ENCODE data around the gene CYB5R2. TPM values are rescaled to one million over a fixed set of nuclear protein-coding genes. Genes with fewer than 3 reads are reported as not detected.
A peak's percentile ranks its signal among the peaks of the same experiment; 100 is the strongest.
"Not testable (repeated sequence)": the region's sequence is repeated elsewhere in the genome, so short reads cannot be mapped to it uniquely, and the experiment has no call there.

The CYB5R2 gene
- polyA plus RNA-seq, 1 donor from 2014 or later: 9.3 TPM

DNA sequence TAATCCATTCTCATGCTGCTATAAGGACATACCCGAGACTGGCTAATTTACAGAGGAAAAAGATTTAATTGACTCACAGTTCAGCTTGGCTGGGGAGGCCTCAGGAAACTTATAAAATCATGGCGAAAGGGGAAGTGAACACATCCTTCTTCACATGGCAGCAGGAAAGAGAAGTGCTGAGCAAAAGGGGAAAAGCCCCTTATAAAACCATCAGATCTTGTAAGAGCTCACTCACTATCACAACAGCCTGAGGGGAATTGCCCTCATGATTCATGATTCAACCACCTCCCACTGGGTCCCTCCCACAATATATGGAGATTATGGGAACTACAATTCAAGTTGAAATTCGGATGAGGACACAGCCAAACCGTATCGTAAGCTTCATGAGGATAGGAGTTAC is 3.8 kb upstream of the CYB5R2 start:
- Mint-ChIP-seq H3K27ac (no peak overlapping the region), H3K4me1 (peaks cover 11 to 14% (median 12%) of the 10 kb centered on the region in 3 donors), H3K36me3 (no peaks in the 10 kb centered on the region), H3K4me3 (no peak overlapping the region), H3K27me3 (peaks cover 25% of the 10 kb centered on the region), H3K9me3 (peaks cover 0 to 7% (median 0%) of the 10 kb centered on the region in 3 donors)

DNA sequence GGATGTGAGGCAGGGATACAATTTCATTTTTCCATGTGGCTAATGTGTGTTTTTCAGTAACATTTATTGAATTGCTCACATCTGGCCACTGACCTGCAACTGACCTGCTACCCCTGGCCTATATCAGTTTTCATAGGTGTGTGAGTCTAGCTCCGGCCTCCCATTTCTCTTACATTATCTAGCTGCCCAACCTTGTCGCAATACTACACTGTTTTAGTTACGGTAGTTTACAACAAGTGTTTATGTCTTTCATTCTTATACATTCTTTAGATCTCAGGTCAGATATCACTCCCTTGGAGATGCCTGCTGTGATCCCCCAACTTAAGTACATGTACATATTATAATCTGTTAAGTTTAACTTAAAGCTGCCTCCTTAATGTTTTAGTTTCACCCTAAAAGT is 2.3 kb upstream of the CYB5R2 start:
- H3K9me3 Mint-ChIP-seq: peaks cover 0 to 7% (median 0%) of the 10 kb centered on the region in 3 donors
- peak overlapping the region in 1 of 4 donors; percentile 46 for H3K4me3 Mint-ChIP-seq
- H3K27ac Mint-ChIP-seq: peak overlapping the region in 1 of 3 donors; percentile 28
- no peaks in the 10 kb centered on the region for H3K36me3 Mint-ChIP-seq
- H3K27me3 Mint-ChIP-seq: peaks cover 23% of the 10 kb centered on the region
- peaks cover 12 to 15% (median 14%) of the 10 kb centered on the region in 3 donors for H3K4me1 Mint-ChIP-seq

- H3K4me3 Mint-ChIP-seq: peak overlapping the region; percentile 81 to 95 (median 87)
- H3K36me3 Mint-ChIP-seq: peaks cover 2% of the 10 kb centered on the region
- peaks cover 23% of the 10 kb centered on the region for H3K27me3 Mint-ChIP-seq
- H3K4me1 Mint-ChIP-seq: peaks cover 12 to 15% (median 14%) of the 10 kb centered on the region in 3 donors
- H3K27ac Mint-ChIP-seq: peak overlapping the region in 2 of 3 donors; percentile 87 to 88
- H3K9me3 Mint-ChIP-seq: peaks cover 0 to 7% (median 0%) of the 10 kb centered on the region in 3 donors
Observed at GRCh38 chr11:7673724-7674434, 579 bp upstream of the CYB5R2 start.

DNA sequence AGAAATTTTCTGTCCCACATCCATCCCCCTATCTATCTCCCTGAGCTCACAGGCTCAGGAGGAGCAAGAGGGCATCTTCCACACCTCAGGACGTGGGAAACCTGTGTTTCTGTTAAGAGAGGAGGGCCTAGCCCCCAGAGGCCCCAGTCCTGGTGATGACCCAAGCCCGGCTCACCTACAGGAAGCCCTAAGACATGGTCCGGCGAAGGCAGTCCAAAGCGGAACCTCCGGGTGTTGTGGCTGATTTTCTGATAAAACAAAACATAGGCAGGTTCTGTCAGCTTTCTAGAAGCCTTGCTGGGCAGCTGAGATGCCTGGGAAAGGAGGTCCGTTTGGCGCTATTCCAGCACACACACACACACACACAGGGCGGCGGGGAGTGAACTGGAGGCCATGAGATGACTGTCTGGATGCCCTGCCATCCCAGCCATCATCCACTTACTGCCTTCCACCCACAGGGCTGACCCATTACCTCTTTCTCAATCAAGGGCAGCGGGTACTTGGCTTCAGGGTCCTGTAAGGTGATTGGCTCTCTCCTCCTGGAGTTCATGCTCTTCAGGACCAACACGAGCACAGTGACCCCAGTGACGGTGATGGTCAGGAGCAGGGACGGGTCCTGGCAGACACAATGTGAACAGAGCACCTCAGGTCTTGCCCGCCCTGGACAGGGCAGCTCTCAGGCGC is 882 bp downstream of the CYB5R2 start:
- Mint-ChIP-seq H3K27ac (peak overlapping the region; percentile 15 to 88 (median 53)), H3K27me3 (peaks cover 23% of the 10 kb centered on the region), H3K36me3 (peaks cover 2% of the 10 kb centered on the region), H3K4me3 (peak overlapping the region; percentile 71 to 95 (median 85)), H3K9me3 (peaks cover 0 to 5% (median 0%) of the 10 kb centered on the region in 3 donors), H3K4me1 (peaks cover 12 to 15% (median 14%) of the 10 kb centered on the region in 3 donors)

DNA sequence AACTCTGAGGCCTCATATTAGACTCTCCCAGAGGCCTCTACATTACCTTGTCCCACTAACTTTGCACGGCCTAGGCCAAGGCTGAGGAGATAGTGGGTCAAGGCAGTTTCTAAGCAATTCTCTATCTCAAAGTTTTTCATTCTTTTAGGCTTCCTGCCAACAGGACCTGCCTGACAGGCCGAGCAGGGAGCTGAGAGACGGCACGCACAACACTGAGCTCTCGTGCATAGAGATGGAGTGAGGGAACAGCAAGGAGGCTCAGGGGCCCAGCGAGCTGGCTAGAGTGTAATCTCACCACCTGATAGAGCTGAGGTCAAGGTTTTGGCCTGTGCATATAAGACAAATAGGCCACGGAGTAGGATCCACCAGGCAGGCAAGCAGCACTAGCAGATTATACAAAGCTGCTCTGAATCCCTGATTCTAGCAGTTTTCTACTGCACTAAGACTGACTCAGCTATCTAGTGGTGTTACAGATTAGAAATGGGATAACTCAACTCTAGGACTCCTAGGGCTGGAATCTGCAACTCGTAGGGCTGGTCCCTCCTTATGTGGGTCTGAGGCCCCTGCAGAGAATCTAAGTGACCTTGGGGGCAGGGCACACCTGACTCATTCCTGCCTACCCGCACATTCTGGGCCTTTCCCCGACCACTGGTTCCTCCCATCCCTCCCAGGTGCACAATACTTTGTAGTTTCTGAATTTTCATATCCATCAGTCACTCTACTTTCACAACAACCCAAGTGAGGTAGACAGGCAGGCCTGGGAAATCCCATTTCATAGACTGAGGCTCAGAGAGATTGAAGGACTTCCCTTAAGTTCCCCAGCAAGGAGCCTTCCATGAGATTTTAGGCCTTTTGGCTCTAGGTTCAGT is 1.7 kb downstream of the CYB5R2 start:
- peak overlapping the region in 1 of 3 donors; percentile 15 for H3K27ac Mint-ChIP-seq
- peak overlapping the region in 2 of 4 donors; percentile 71 to 95 for H3K4me3 Mint-ChIP-seq
- no peaks in the 10 kb centered on the region for H3K9me3 Mint-ChIP-seq
- H3K27me3 Mint-ChIP-seq: peaks cover 19% of the 10 kb centered on the region
- peaks cover 12 to 15% (median 14%) of the 10 kb centered on the region in 3 donors for H3K4me1 Mint-ChIP-seq
- H3K36me3 Mint-ChIP-seq: peaks cover 2% of the 10 kb centered on the region

DNA sequence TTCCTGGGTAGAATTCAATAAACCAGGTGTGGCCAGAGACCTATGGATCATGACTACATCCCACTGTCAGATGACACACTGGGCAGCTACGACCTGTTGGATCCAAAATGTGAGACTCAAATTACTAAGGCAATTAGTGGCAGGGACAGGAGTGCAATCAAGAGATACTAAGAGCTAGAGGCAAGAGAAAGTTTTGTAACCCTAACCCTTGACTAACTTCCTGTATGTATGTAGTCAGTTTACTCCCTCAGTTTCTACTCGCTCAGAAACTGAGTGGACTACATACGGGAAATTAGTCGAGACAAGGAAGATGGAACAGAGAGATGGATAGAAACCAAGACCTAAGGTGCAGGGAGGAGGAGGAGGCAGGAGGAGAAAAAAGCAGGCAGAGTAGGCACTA is 2.7 kb downstream of the CYB5R2 start:
- H3K27ac Mint-ChIP-seq: no peak overlapping the region
- H3K27me3 Mint-ChIP-seq: peaks cover 18% of the 10 kb centered on the region
- peak overlapping the region in 2 of 4 donors; percentile 1 to 41 for H3K4me3 Mint-ChIP-seq
- peaks cover 3% of the 10 kb centered on the region for H3K36me3 Mint-ChIP-seq
- H3K4me1 Mint-ChIP-seq: peaks cover 14 to 18% (median 14%) of the 10 kb centered on the region in 3 donors
- no peaks in the 10 kb centered on the region for H3K9me3 Mint-ChIP-seq

- Mint-ChIP-seq H3K27me3 (peaks cover 3% of the 10 kb centered on the region), H3K36me3 (peaks cover 3% of the 10 kb centered on the region), H3K9me3 (no peaks in the 10 kb centered on the region), H3K4me1 (peaks cover 7 to 15% (median 11%) of the 10 kb centered on the region in 3 donors), H3K4me3 (no peak overlapping the region), H3K27ac (no peak overlapping the region)
Observed at GRCh38 chr11:7668911-7669310, 4.4 kb downstream of the CYB5R2 start.

GRCh38 chr11:7668464-7668863 is 4.8 kb downstream of the CYB5R2 start:
- no peak overlapping the region for H3K27ac Mint-ChIP-seq
- H3K4me3 Mint-ChIP-seq: no peak overlapping the region
- peaks cover 3% of the 10 kb centered on the region for H3K27me3 Mint-ChIP-seq
- H3K9me3 Mint-ChIP-seq: no peaks in the 10 kb centered on the region
- peaks cover 3% of the 10 kb centered on the region for H3K36me3 Mint-ChIP-seq
- peaks cover 7 to 14% (median 11%) of the 10 kb centered on the region in 3 donors for H3K4me1 Mint-ChIP-seq

DNA sequence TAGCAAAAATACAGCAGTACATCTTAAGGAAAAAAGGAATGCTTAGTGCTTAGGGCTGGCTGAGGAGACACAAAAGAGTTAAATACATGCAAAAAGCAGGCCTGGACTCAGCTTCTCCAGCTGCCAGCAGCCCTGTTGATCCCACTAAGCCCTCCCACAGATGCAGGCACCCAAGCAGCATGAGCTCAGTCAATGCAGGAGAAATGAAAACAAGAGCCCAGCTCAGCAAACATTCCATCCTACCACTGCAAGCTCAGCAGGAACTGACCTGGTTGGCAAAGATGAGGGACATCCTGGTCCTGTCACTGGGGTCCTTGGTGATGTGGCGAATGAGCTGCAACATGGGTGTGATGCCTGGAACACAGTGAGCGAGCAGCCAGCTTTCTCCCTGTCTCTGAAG is 5.8 kb downstream of the CYB5R2 start:
- no peak overlapping the region for H3K4me3 Mint-ChIP-seq
- H3K27me3 Mint-ChIP-seq: peaks cover 3% of the 10 kb centered on the region
- H3K36me3 Mint-ChIP-seq: peaks cover 3% of the 10 kb centered on the region
- H3K27ac Mint-ChIP-seq: no peak overlapping the region
- H3K4me1 Mint-ChIP-seq: peaks cover 4 to 11% (median 7%) of the 10 kb centered on the region in 3 donors
- H3K9me3 Mint-ChIP-seq: no peaks in the 10 kb centered on the region

DNA sequence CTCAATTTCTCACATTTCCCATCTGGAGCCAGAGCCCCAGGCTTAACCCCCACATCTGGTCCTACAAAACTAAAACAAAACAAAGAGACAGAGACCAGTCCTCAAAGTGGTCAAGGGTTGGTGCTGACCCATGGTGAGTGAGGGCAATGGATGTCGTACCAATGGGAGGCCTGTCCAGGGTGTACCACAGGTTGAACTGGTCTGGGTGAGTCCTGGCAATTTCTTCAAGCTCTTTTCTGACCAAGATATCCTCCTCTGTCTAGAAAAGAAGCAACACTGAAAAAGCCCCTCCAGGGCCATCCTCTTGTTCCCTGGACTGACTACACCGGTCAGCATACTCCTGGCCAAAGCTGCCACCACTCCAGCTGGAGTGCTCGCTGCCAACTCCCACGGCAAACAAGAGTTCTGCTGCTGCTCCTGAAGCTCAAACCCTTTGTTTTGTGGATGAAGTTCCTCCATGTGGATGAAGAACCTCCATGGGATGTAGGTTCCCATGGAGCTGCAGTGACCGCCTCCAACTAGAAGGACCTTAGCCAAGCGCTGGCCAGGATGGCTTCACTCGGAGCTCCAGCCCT is 6.9 kb downstream of the CYB5R2 start:
- Mint-ChIP-seq H3K9me3 (no peaks in the 10 kb centered on the region), H3K4me1 (peaks cover 0 to 4% (median 3%) of the 10 kb centered on the region in 3 donors), H3K27me3 (no peaks in the 10 kb centered on the region), H3K36me3 (peaks cover 3% of the 10 kb centered on the region), H3K27ac (no peak overlapping the region), H3K4me3 (no peak overlapping the region)

DNA sequence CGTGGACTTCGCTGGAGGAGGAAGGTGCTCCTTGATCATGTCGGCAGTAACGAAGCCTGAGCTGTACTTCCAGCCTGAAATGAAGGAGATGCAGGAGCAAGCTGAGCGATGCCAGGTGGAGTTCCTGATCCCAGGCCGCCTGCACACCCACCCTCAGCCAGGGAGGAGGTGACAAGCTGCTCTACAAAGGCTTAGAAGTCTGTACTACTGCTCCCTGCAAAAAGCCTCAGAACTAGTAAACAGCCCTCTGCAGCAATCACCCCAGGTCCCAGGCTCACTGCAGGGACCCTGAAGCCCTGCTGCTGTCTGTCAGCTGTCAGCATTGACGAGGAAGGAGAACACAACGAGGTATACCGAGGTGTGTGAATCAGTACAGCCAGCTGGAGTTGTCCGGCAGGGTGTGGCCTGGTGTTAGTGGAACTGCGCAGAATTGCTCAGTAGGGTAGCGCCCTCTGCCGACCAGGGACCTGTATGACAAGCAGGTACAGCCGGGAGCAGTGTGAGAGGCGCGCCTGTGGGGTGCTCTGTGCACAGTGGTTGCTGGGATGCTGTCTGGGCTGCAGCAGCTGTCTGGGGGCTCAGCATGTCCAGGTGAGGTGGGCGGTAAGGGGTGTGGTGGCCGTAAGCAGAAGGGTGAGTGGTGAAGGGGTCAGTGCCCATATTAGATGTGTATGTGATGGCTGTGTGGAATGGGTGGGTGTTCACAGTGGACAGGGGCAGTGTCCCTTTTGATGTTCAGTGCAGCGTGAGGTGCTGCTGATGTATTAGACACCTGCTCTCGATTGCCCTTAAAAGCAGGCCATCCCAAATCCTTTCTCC is 7.6 kb downstream of the CYB5R2 start:
- peaks cover 3% of the 10 kb centered on the region for H3K36me3 Mint-ChIP-seq
- peak overlapping the region in 1 of 3 donors; percentile 80 for H3K27ac Mint-ChIP-seq
- H3K4me3 Mint-ChIP-seq: no peak overlapping the region
- no peaks in the 10 kb centered on the region for H3K27me3 Mint-ChIP-seq
- peaks cover 0 to 4% (median 2%) of the 10 kb centered on the region in 3 donors for H3K4me1 Mint-ChIP-seq
- no peaks in the 10 kb centered on the region for H3K9me3 Mint-ChIP-seq

- H3K27me3 Mint-ChIP-seq: no peaks in the 10 kb centered on the region
- peaks cover 3% of the 10 kb centered on the region for H3K36me3 Mint-ChIP-seq
- H3K27ac Mint-ChIP-seq: no peak overlapping the region
- no peak overlapping the region for H3K4me3 Mint-ChIP-seq
- peaks cover 0 to 4% (median 2%) of the 10 kb centered on the region in 3 donors for H3K4me1 Mint-ChIP-seq
- no peaks in the 10 kb centered on the region for H3K9me3 Mint-ChIP-seq
Observed at GRCh38 chr11:7664867-7665266, 8.4 kb downstream of the CYB5R2 start.

GRCh38 chr11:7663531-7663930 is 9.8 kb downstream of the CYB5R2 start:
- H3K27me3 Mint-ChIP-seq, H3K9me3 Mint-ChIP-seq, H3K36me3 Mint-ChIP-seq, H3K4me3 Mint-ChIP-seq, H3K27ac Mint-ChIP-seq, H3K4me1 Mint-ChIP-seq: not testable (repeated sequence)
